Measurements from ENCODE around the gene DLX1.

- TF ChIP-seq CTCF (IDR thresholded peaks at IDR 0.05) (no peak), POLR2A (IDR thresholded peaks at IDR 0.05) (no peak)
Observed at GRCh38 chr2:172106108-172106961, 21.0 kb downstream of the DLX1 start.

Data from lower leg skin (tissue), 3 donors.